NCI-H1105 treated with DMSO at 0.1 percent for 48 hours (cell line): ENCODE measurements around the gene PRPF6.
"Not testable (repeated sequence)": the region's sequence is repeated elsewhere in the genome, so short reads cannot be mapped to it uniquely, and the experiment has no call there.

Experiments
- DNase-seq: peaks from one replicate; lab custom pipeline; 2025; lab: John Stamatoyannopoulos, UW

The PRPF6 gene

DNA sequence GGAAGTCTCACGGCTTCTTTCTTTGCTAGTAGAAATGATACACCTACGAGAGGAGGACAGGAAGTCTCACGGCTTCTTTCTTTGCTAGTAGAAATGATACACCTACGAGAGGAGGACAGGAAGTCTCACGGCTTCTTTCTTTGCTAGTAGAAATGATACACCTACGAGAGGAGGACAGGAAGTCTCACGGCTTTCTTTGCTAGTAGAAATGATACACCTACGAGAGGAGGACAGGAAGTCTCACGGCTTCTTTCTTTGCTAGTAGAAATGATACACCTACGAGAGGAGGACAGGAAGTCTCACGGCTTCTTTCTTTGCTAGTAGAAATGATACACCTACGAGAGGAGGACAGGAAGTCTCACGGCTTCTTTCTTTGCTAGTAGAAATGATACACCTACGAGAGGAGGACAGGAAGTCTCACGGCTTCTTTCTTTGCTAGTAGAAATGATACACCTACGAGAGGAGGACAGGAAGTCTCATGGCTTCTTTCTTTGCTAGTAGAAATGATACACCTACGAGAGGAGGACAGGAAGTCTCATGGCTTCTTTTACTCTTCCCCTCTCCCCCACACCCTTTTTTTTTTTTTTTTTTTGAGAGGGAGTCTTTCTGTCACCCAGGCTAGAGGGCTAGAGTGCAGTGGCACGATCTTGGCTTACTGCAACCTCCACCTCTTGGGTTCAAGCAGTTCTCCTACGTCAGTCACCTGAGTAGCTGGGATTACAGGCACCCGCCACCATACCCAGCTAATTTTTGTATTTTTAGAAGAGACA is 31.6 kb downstream of the PRPF6 start:
- DNase-seq, result not testable (repeated sequence)

DNA sequence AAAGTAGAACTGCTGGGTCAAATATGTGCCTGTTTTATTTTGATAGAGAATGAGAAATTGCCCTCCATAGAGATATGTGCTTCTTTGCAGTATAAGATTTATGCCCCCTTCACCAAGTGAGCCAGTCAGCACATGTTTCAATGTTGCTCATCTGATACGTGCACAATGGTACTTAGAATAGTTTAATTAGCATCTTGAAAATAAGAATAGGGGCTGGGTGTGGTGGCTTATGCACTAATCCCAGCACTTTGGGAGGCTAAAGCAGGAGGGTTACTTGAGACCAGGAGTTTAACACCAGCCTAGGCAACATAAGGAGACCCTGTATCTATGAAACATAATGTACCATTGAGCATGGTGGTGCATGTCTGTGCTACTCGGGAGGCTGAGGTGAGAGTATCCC is 34.7 kb downstream of the PRPF6 start:
- no peak for DNase-seq

DNA sequence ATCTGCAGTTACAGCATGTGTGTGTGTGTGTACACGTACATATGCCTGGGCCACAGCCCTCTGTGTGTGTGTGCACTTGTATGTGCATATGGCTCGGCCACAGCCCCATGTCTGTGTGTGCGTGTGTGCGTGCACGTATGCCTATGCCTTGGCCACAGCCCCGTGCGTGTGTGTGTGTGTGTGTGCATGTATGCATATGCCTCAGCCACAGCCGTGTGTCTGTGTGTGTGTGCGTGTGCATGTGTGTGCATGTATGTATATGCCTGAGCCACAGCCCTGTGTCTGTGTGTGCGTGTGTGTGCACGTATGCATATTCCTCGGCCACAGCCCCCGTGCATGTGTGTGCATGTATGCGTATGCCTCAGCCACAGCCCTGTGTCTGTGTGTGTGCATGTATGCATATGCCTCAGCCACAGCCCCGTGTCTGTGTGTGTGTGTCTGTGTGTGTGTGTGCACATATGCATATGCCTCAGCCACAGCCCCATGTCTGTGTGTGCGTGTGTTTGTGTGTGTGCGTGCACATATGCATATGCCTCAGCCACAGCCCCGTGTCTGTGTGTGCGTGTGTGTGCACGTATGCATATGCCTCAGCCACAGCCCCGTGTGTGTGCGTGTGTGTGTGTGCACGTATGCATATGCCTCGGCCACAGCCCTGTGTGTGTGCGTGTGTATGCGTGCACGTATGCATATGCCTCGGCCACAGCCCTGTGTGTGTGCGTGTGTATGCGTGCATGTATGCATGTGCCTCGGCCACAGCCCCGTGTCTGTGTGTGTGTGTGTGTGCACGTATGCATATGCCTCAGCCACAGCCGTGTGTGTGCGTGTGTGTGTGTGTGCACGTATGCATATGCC is 40.4 kb downstream of the PRPF6 start:
- DNase-seq, result no peak

DNA sequence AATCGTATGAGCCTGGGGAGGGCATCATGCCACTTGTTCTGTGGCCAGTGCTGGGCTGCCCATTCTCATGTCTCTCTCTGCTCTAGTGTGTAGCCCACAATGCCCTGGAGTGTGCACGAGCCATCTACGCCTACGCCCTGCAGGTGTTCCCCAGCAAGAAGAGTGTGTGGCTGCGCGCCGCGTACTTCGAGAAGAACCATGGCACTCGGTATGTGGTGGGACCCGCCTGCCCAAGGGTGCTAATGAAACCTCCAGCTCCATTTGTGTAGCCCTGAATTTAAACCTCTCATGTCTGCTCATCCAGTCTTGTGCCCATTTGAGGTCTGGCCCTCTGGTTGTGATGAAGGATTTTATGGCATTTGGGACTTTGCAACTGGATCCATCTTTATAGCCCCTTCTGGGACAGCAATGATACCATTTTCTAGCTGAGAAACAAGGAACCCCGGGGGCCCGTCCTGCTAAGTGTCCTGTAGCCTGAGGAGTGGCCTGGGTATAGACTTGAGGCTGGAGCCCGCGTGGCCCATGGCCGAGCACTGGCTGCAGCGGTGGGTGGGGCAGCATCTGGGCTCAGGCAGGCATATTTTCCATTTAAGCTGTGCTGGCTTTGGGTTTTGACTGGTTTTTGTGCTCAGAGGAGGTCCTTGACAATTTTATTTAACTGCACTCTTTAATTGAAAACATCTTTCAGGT is 41.9 kb downstream of the PRPF6 start:
- no peak for DNase-seq

DNA sequence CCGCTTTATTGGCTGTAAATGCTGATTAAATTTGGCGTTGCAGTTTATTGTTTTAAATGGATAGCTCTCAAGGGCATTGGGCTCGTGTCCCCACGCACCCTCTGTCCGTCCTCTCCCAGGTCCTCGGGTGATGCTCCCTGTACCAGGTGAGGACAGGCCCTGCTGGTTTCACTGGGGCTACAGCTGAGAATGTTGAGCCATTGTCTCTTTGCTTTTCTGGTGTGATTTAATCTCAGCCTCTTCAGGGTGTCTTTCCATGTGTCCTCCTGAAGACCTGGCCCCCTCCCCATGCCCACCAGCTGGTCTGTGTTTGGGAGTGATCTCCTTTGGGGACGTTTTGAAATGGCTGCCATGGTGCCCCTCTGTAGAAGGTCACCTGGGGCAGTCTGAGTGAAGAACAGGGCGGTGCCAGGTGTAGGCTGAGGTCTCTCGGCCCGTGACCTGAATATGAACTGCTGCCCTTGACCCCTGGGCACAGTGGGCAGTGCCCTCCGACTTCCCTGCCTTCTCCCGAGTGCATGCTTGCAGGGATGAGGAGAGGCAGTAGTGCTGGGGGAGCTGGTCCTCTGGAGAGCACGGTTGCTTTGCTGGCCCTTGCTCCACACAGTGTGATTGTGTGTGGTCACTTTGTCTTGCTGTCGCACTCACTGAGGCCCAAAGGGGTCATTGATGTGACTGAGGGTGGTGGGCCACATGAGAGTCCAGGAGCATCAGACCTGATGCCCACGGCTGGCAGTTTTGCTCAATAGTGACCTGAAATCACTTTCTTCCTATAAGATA is 42.6 kb downstream of the PRPF6 start:
- no peak for DNase-seq

DNA sequence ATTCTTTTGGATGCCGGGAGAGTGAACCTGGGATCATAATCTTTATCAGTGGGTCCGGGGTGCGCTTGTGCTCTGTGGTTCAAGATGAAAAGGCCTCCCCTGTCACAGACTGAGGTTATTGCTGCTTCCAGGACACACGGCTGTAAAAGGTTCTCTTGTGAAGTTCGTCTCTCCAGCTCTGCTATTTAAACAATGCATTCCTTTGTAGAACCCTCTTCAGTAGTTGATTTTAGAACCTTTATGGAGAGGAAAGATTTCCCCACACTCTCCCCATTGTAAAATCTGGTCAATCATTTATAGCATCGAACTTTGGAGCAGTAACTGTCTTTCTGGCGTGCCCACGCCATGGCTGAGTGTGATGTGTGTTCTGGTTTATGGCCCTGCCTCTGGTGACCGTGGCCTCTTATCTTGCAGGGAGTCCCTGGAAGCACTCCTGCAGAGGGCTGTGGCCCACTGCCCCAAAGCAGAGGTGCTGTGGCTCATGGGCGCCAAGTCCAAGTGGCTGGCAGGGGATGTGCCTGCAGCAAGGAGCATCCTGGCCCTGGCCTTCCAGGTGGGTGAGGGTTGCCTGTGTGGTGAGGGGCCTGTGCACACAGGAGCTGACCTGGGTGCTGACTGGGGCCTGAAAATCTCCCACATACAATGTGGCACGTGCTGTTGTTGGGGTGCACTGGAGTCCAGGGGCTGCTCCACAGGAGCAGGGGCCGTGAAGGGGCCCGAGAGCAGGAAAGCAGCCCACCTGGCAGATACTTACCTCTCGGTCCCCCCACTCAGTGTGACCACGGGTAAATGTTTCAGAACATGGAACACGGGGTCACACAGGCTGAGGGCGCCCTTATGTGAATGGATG is 43.4 kb downstream of the PRPF6 start:
- DNase-seq, result no peak

DNA sequence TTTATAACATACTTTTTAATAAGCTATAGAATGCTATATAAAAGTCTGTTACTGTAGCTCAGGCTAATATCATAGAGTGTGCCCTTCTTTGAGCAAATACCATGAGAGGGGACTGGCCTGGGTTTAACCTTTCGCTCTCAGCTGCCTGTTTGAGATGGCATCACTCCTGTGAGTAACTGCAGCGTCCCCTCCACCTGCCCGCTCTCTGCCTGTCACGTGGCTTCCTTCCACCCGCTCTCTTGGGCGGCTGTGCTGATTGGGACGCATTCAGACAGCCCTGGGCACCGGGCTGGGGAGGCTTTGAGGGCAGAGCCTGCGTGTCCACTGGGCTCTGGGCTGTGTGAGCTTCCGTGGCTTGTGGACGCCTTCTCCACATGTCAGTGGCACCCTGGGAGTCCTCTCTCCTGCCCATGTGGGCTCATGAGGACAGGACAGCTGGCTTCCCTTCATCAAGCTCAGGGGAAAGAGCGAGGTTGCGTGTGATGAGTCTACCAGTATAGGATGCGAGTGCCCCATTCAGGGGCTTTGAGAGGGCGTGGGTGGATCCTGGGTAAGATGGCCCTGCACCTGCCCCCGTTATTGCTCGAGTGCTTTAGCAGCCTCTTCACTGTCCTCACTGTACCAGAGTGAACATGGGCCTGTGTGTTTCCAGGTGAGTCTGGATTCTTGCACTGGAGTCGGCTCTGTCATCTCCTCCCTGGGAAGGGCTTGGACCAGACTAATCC is 44.3 kb downstream of the PRPF6 start:
- no peak for DNase-seq

DNA sequence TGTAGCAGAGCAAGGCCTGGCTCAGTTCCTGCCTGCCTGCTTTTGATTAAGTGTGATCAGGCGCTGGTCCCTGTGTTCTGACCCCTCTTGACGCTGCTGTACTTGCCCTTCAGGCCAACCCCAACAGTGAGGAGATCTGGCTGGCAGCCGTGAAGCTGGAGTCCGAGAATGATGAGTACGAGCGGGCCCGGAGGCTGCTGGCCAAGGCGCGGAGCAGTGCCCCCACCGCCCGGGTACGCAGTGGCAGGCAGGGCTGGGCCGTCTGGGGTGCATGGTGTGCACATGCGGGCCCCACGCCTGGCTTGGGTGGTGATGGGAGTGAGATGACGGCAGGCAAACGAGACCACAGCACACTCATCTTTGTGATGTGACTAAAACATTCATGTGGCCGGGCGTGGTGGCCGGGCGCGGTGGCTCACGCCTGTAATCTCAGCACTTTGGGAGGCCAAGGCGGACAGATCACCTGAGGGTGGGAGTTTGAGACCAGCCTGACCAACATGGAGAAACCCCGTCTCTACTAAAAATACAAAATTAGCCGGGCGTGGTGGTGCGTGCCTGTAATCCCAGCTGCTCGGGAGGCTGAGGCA is 45.0 kb downstream of the PRPF6 start:
- no peak for DNase-seq

DNA sequence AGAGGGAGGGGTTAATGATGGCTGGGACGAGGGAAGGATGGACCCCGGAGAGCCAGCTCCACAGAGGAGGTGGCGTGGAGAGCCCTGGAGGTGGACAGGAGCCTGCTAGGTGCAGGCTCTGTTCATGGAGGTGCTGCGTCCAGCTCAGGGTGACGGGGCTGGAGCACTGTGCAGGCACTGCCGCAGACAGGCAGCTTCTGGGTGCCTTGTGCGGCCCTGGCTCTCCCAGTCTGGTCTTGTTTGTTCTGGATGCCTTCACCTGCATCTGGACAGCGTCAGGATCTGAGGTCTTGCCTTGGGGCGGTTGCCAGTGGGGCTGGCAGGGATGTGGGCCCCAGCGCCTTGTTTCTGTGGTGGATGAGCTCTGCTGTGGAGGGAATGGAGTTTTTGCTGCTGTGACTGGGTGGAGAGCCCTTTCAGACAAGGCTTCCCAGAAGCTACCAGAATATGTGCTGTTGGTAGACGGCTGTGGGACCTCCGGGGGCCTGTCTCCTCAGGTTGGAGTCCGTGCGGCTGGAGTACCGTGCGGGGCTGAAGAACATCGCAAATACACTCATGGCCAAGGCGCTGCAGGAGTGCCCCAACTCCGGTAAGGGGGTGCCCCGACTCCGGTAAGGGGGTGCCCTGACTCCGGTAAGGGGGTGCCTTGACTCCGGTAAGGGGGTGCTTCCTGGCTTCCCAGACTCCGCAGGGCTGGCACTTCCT is 47.2 kb downstream of the PRPF6 start:
- DNase-seq, result no peak

DNA sequence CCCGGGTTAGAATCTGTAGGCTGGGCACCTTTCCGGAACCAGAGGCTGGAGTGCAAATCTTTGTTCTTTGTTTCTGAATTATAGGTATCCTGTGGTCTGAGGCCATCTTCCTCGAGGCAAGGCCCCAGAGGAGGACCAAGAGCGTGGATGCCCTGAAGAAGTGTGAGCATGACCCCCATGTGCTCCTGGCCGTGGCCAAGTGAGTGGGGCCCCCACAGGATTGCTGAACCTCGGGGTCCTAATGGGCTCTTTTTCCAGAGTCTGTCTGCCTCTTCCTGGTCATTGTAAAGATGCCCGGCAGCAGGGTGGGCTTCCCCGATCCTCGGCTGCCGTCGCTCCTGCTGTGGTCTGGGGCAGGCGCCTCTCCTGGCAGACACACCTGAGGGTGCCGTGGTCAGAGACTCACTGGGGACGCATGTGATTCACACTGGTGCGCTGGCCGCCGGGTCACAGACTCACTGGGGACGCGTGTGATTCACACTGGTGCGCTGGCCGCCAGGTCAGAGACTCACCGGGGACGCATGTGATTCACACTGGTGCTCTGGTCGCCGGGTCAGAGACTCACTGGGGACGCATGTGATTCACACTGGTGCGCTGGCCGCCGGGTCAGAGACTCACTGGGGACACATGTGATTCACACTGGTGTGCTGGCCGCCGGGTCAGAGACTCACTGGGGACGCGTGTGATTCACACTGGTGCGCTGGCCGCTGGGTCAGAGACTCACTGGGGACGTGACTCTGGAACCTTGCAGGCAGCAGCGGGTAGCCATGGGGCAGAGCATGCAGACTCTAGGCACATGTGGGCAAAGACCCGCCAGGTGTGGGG is 48.6 kb downstream of the PRPF6 start:
- no peak for DNase-seq

DNA sequence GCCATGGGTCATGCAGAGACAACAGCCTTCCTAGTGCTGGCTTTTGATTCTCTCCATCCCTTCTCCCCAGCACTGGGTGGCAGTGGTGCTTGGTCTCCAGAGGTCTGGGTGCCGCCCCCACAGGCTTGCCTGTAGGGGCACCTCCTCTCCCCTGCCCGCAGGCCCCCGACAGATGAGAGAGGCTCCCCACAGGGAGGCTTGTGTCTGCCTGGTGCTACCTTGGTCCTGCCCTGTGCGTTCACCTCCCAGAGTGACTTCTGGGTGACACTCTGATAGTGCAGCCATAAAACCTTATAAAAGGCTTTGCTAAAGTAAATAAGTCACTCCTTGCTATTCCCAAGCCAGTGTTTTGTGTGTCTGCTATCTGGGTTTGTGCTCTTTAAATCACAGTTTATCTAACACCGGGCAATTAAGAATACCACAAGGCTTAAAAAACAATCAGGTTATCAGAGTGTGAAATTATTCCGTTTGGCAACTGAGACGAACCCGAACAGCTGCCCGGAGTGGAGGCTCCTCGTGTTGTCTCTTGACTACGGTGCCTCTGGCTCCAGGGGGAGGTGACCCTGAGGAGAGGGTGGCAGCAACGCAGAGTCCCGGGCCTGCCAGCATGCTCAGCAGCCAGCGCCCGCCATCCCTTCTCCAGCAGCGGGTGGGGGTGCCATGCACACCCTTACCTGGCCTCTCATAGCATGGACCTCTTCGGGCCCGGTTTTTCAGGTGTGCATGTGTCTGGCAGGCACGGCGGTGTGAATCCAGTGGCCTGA is 49.6 kb downstream of the PRPF6 start:
- DNase-seq, result no peak

DNA sequence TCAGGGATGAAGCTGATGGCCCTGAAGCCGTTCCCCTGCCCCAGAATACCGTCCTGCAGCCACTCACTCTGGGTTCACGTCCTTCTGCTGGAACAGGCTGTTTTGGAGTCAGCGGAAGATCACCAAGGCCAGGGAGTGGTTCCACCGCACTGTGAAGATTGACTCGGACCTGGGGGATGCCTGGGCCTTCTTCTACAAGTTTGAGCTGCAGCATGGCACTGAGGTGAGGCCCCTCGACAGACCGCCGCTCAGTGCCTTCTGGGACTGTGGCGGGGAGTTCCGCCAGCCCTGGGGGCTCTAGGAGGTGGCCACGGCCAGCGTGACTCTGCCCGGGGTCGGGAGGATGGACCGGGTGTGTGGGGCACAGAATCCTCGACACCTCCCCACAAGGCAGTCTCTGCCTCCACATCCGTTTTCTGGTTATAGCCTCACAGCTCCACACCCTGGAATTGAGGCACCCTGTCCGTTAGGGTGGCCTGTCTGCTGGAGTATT is 50.9 kb downstream of the PRPF6 start:
- no peak for DNase-seq

DNA sequence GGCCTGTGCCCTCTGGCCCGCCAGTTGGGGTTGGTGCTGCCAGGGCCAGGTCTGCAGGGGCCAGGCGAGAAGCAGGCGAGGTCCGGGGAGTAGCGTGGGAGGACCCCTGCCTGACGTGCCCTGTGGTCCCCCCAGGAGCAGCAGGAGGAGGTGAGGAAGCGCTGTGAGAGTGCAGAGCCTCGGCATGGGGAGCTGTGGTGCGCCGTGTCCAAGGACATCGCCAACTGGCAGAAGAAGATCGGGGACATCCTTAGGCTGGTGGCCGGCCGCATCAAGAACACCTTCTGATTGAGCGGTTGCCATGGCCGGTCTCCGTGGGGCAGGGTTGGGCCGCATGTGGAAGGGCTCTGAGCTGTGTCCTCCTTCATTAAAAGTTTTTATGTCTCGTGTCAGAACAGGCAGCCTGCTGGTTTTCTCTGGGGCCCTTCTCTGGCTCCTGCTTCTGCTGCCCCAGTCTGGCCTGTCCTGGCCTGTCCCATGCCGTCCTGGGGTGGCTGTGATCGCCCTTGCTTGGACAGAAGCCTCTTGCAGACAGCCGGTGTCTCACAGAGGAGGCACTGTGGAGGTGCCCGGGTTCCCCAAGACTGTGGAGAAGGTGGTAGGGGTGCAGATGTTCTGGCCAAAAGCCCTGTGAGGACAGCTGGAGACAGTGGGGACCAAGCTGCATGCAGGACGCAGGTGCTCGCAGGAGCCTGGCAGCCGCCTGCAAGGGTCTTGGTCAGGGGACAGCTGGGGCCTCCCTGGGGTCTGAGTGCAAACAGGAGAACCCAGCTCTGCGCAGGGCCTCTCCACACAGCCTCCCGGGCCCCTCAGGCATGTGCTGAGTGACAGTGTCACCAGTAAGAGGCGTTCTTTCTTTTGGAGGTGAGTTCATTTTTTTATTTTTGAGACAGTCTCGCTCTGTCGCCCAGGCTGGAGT is 52.0 kb downstream of the PRPF6 start:
- no peak for DNase-seq

DNA sequence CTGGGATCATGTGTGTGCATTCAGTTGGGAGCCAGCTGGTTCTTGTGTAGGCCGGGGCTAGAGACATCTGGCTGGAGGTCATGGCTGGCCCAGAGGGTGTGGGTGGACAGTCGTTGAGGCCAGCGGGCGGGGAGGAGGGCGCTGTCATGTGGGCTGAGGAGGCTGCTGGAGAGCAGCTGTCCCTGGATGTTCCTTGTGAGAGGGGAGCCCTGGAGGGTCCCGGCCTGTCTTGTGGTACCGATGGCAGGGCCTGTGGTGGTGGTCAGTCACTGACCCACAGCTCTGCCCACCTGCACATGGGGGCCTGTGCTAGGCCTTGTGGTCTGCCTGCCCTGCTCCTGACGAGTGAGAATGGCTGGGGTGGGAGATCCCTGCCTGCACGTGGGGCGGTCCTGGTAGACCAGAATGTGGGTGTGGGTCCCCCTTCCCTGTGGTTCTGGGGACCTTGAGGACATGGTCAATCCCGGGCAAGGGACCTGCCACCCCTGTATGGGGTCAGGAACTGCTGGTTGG is 53.1 kb downstream of the PRPF6 start:
- no peak for DNase-seq

DNA sequence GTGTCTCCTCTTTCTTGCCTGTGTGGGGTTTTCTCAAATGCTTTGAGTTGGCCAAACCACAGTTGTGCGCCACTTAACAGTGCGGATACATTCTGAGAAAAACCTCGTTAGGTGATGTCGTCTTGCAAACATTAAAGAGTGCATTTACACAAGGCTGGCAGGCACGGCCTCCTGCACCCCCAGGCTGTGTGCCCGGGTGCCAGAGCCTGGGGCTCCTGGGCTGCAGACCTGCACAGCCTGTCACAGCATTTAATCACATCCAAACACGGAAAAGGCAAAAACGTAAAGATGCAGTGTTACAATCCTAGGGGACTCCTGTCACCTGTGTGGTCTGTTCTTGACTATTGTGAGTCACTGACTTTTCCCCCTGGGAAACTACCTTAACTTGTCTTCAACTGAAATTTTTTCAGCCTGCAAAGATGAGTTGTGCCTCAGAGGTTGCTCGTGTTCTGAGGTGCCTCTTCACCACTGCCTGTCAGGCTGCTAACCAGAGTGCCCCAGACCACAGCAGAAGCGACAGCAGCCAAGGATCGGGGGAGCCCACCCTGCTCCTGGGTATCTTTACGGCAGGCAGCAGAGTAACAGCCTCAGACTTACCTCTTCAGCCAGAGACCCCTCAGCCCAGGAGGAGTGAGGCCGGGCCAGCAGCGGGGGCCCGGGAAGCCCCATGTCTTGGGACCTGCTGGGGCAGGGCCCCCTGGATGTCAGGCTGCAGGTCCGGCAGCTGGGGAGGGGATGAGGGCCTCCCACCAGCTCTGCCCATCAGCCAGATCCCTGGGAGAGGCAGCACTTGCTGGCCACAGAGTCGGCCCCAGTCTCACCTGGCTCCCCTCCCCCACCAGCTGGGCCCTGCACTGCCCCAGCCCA is 54.4 kb downstream of the PRPF6 start:
- no peak for DNase-seq
